SK-N-SH (cell line): ENCODE data around the gene SPATA21.

Source experiments
- CHD2 ChIP-seq: fragments of 150-350 bp; IDR thresholded peaks from 2 replicates; pipeline ENCODE4 v1.6.1; 2018; ENCODE audit warnings: low read length; ENCODE audit not compliant: partially characterized antibody
- ELF1 ChIP-seq: IDR thresholded peaks from 2 replicates; pipeline ENCODE4 v1.4.0; 2012
- EP300 ChIP-seq, 2 experiments: IDR thresholded peaks; 2 replicates each; pipeline versions ENCODE4 v1.4.0 to v1.6.1; 2012; ENCODE audit warnings: borderline replicate concordance in 1 of 2, low read depth in 1 of 2, low read length in 1 of 2
- EZH2phosphoT487 ChIP-seq: fragments of 200-600 bp; sonication (generic); IDR thresholded peaks from 2 replicates; pipeline ENCODE4 v1.6.1; 2017; ENCODE audit warnings: low read depth, mixed run types, mild to moderate bottlenecking, antibody characterized with exemption, moderate library complexity, borderline replicate concordance
- POLR2AphosphoS5 ChIP-seq: IDR thresholded peaks from 2 replicates; pipeline ENCODE4 v1.6.1; 2012; ENCODE audit warnings: low read depth, low read length
- RAD21 ChIP-seq: IDR thresholded peaks from 2 replicates; pipeline ENCODE4 v1.6.1; 2012; ENCODE audit warnings: mild to moderate bottlenecking, low read length
- RFX5 ChIP-seq: IDR thresholded peaks from 2 replicates; pipeline ENCODE4 v1.6.1; 2012; ENCODE audit warnings: mild to moderate bottlenecking, improper control_type of control experiment, low read length
- TF ChIP-seq, protein P1 (sequence below): fragments of 200-600 bp; sonication (generic); IDR thresholded peaks from 2 replicates; pipeline ENCODE4 v1.6.1; 2017; ENCODE audit warnings: antibody characterized with exemption, mild to moderate bottlenecking, moderate library complexity
- TF ChIP-seq, protein P2 (sequence below): IDR thresholded peaks from 2 replicates; pipeline ENCODE4 v1.4.0; 2012; ENCODE audit warnings: low read depth
- TF ChIP-seq, protein P3 (sequence below): IDR thresholded peaks from 2 replicates; pipeline ENCODE4 v1.6.1; 2012; ENCODE audit warnings: mild to moderate bottlenecking, low read depth, low read length, moderate library complexity
- TF ChIP-seq, protein P4 (sequence below): IDR thresholded peaks from 2 replicates; pipeline ENCODE4 v1.4.0; 2012; ENCODE audit warnings: low read depth, borderline replicate concordance

DNA sequence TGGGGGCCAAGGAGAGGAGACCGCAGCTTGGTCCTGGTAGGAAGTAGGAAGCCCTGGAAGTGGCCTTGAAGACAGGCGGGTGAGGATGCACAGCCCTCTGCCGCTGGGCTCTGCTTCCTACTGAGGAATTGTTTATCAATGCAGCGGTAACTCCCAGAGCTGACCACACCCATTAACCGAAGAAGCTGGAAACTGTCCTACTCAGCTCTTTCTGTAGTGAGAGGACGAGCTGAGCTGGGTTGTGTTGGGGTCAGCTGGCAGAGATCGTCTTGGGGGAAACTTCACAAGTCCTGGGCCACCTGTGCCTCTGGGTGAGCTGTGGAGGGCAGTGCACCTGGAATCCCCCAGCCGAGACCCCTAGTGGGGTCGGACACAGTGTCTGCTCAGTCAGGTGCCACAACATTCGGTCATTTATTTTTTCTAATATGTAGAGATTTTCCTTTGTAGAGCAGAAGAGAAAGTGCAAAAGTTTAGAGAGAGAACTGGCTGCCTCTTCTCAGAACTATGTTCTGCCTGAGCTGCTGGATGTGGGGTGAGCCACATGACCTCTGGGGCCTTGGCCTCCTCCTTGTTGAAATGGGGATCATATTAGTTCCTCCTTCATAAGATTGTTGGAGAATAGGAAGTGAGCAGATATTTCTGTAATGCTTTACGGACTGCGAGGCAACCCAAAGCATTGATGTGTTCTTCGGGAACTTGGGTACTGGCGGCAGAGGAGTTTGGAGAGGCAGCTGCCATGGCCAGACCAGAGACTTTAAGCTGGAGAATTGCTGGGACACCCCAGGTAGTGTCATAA is 6.9 kb upstream of the SPATA21 start:
- TF ChIP-seq, protein P1, sequence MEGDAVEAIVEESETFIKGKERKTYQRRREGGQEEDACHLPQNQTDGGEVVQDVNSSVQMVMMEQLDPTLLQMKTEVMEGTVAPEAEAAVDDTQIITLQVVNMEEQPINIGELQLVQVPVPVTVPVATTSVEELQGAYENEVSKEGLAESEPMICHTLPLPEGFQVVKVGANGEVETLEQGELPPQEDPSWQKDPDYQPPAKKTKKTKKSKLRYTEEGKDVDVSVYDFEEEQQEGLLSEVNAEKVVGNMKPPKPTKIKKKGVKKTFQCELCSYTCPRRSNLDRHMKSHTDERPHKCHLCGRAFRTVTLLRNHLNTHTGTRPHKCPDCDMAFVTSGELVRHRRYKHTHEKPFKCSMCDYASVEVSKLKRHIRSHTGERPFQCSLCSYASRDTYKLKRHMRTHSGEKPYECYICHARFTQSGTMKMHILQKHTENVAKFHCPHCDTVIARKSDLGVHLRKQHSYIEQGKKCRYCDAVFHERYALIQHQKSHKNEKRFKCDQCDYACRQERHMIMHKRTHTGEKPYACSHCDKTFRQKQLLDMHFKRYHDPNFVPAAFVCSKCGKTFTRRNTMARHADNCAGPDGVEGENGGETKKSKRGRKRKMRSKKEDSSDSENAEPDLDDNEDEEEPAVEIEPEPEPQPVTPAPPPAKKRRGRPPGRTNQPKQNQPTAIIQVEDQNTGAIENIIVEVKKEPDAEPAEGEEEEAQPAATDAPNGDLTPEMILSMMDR, result no peak
- TF ChIP-seq EP300 (IDR thresholded peaks at IDR 0.05; ENCODE audit: borderline replicate concordance in 1 of 2, low read depth in 1 of 2, low read length in 1 of 2) (no peak), RAD21 (no peak), ELF1 (no peak), EZH2phosphoT487 (no peak), RFX5 (no peak), POLR2AphosphoS5 (no peak), CHD2 (no peak)
- TF ChIP-seq, protein P2, sequence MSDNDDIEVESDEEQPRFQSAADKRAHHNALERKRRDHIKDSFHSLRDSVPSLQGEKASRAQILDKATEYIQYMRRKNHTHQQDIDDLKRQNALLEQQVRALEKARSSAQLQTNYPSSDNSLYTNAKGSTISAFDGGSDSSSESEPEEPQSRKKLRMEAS, result no peak
- TF ChIP-seq, protein P3, sequence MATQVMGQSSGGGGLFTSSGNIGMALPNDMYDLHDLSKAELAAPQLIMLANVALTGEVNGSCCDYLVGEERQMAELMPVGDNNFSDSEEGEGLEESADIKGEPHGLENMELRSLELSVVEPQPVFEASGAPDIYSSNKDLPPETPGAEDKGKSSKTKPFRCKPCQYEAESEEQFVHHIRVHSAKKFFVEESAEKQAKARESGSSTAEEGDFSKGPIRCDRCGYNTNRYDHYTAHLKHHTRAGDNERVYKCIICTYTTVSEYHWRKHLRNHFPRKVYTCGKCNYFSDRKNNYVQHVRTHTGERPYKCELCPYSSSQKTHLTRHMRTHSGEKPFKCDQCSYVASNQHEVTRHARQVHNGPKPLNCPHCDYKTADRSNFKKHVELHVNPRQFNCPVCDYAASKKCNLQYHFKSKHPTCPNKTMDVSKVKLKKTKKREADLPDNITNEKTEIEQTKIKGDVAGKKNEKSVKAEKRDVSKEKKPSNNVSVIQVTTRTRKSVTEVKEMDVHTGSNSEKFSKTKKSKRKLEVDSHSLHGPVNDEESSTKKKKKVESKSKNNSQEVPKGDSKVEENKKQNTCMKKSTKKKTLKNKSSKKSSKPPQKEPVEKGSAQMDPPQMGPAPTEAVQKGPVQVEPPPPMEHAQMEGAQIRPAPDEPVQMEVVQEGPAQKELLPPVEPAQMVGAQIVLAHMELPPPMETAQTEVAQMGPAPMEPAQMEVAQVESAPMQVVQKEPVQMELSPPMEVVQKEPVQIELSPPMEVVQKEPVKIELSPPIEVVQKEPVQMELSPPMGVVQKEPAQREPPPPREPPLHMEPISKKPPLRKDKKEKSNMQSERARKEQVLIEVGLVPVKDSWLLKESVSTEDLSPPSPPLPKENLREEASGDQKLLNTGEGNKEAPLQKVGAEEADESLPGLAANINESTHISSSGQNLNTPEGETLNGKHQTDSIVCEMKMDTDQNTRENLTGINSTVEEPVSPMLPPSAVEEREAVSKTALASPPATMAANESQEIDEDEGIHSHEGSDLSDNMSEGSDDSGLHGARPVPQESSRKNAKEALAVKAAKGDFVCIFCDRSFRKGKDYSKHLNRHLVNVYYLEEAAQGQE, result no peak
- TF ChIP-seq, protein P4, sequence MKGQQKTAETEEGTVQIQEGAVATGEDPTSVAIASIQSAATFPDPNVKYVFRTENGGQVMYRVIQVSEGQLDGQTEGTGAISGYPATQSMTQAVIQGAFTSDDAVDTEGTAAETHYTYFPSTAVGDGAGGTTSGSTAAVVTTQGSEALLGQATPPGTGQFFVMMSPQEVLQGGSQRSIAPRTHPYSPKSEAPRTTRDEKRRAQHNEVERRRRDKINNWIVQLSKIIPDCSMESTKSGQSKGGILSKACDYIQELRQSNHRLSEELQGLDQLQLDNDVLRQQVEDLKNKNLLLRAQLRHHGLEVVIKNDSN, result no peak
